ENCODE measurements around the gene LAMTOR2.

LAMTOR2 gene

GRCh38 chr1:156056326-156056849 lies 1.8 kb downstream of the LAMTOR2 start:
- TF ChIP-seq FOXP2 (optimal IDR thresholded peaks at IDR 0.05; ENCODE audit: borderline replicate concordance, extremely low read depth, extremely low read length, insufficient read depth), result no peak
- TF ChIP-seq SIN3A (IDR thresholded peaks at IDR 0.05; ENCODE audit: borderline replicate concordance, insufficient read depth, low read length), result no peak
- no peak for TF ChIP-seq REST (IDR thresholded peaks at IDR 0.05; ENCODE audit: insufficient read depth in 1 of 2, low read depth in 2 of 2, low read length in 2 of 2)
- TF ChIP-seq POLR2AphosphoS5 (IDR thresholded peaks at IDR 0.05; ENCODE audit: low read depth, low read length), result no peak
- TF ChIP-seq TAF1 (IDR thresholded peaks at IDR 0.05; ENCODE audit: borderline replicate concordance, insufficient read depth, low read length), result no peak

- TF ChIP-seq POLR2AphosphoS5 (IDR thresholded peaks at IDR 0.05; ENCODE audit: low read depth, low read length) (no peak), TAF1 (IDR thresholded peaks at IDR 0.05; ENCODE audit: borderline replicate concordance, insufficient read depth, low read length) (no peak), SIN3A (IDR thresholded peaks at IDR 0.05; ENCODE audit: borderline replicate concordance, insufficient read depth, low read length) (no peak), FOXP2 (optimal IDR thresholded peaks at IDR 0.05; ENCODE audit: borderline replicate concordance, extremely low read depth, extremely low read length, insufficient read depth) (no peak), REST (IDR thresholded peaks at IDR 0.05; ENCODE audit: insufficient read depth in 1 of 2, low read depth in 2 of 2, low read length in 2 of 2) (no peak)
These were observed 6.5 kb downstream of the LAMTOR2 start, which contains the start of gene RAB25 for GRCh38 chr1:156060937-156061636. RAB25 (plus strand) TSS chr1:156061160; CDS start chr1:156061401, 241 bp downstream.

DNA sequence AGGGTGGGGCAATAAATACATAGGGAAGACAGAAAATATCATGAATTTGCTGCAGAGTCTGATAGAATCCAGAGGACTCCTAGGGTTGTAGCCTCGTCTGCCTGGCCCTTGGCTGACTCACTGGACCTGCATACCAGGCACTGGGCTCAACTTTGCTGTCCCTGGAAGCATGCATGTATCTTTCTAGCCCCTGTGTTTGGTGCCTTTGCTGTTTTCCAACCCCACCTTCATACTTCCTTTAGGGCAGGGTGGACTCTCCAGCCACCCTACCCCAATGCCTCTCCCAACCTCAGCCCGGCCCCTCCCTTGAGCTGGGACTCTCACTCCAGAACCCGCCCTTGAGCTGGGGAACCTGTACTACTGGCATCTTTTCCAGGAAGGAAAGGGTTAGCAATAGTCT lies 7.6 kb downstream of the LAMTOR2 start:
- no peak for TF ChIP-seq TAF1 (IDR thresholded peaks at IDR 0.05; ENCODE audit: borderline replicate concordance, insufficient read depth, low read length)

DNA sequence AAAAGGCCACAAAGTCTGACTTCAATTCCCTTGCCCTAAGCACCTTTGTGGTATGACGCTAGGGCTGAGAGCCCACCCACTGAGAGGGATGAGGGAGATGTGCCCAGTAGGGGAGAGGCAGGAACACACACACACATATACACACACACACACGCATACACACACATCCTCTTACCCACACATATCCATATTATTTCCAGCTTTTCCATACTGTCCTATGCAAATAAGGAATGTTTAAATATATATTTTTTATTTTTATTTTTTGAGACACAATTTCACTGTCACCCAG lies 9.4 kb downstream of the LAMTOR2 start:
- TF ChIP-seq FOXP2 (optimal IDR thresholded peaks at IDR 0.05; ENCODE audit: borderline replicate concordance, extremely low read depth, extremely low read length, insufficient read depth), result no peak
- no peak for TF ChIP-seq SIN3A (IDR thresholded peaks at IDR 0.05; ENCODE audit: borderline replicate concordance, insufficient read depth, low read length)
- no peak for TF ChIP-seq REST (IDR thresholded peaks at IDR 0.05; ENCODE audit: insufficient read depth in 1 of 2, low read depth in 2 of 2, low read length in 2 of 2)
- no peak for TF ChIP-seq TAF1 (IDR thresholded peaks at IDR 0.05; ENCODE audit: borderline replicate concordance, insufficient read depth, low read length)
- TF ChIP-seq POLR2AphosphoS5 (IDR thresholded peaks at IDR 0.05; ENCODE audit: low read depth, low read length), result no peak

- TF ChIP-seq REST (IDR thresholded peaks at IDR 0.05; ENCODE audit: insufficient read depth in 1 of 2, low read depth in 2 of 2, low read length in 2 of 2) (no peak), SIN3A (IDR thresholded peaks at IDR 0.05; ENCODE audit: borderline replicate concordance, insufficient read depth, low read length) (no peak), FOXP2 (optimal IDR thresholded peaks at IDR 0.05; ENCODE audit: borderline replicate concordance, extremely low read depth, extremely low read length, insufficient read depth) (no peak), POLR2AphosphoS5 (IDR thresholded peaks at IDR 0.05; ENCODE audit: low read depth, low read length) (no peak), TAF1 (IDR thresholded peaks at IDR 0.05; ENCODE audit: borderline replicate concordance, insufficient read depth, low read length) (no peak)
These were observed 10.0 kb downstream of the LAMTOR2 start for GRCh38 chr1:156064615-156065014.

Measured in PFSK-1 (cell line).